ENCODE data around the gene PHLDB3.

DNA sequence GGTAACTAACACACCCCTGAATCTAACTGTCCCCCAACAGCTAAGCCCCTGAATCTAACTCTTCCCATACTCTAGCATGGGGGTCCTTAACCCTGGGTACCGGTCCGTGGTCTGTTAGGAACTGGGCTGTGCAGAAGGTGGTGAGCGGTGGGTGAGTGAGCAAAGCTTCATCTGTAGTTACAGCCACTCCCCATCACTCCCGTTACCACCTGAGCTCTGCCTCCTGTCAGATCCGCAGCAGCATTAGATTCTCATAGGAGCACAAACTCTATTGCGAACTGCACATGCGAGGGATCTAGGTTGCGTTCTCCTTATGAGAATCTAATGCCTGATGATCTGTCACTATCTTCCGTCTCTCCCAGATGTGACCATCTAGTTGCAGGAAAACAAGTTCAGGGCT is 6.2 kb upstream of the PHLDB3 start:
- TF ChIP-seq, protein P1, sequence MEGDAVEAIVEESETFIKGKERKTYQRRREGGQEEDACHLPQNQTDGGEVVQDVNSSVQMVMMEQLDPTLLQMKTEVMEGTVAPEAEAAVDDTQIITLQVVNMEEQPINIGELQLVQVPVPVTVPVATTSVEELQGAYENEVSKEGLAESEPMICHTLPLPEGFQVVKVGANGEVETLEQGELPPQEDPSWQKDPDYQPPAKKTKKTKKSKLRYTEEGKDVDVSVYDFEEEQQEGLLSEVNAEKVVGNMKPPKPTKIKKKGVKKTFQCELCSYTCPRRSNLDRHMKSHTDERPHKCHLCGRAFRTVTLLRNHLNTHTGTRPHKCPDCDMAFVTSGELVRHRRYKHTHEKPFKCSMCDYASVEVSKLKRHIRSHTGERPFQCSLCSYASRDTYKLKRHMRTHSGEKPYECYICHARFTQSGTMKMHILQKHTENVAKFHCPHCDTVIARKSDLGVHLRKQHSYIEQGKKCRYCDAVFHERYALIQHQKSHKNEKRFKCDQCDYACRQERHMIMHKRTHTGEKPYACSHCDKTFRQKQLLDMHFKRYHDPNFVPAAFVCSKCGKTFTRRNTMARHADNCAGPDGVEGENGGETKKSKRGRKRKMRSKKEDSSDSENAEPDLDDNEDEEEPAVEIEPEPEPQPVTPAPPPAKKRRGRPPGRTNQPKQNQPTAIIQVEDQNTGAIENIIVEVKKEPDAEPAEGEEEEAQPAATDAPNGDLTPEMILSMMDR (conservative IDR thresholded peaks at IDR 0.05; ENCODE audit: low read length): no peak
- TF ChIP-seq EZH2phosphoT487 (IDR thresholded peaks at IDR 0.05; ENCODE audit: borderline replicate concordance, low read depth, low read length): no peak

All from OCI-LY7 (cell line).